GM21423 (cell line): ENCODE results near the gene GPR89B.
"Not testable (repeated sequence)": the region's sequence is repeated elsewhere in the genome, so short reads cannot be mapped to it uniquely, and the experiment has no call there.

Experiments
- ATAC-seq: cut with Tn5 transposase; IDR thresholded peaks from one replicate; pipeline ENCODE4 v1.9.1; 2021; ENCODE audit warnings: mild to moderate bottlenecking, moderate library complexity; ENCODE audit not compliant: unreplicated experiment

Gene GPR89B

GRCh38 chr1:147928236-147929132, at the start of gene GPR89B:
Gene GPR89B, plus strand, starts transcription at chr1:147928420. Its CDS starts 117 bp downstream, at chr1:147928537.
- peak; percentile 97 for ATAC-seq

- no peak for ATAC-seq
These were observed 48.3 kb upstream of the GPR89B start for GRCh38 chr1:147879911-147880310.

GRCh38 chr1:147882535-147882934, 45.7 kb upstream of the GPR89B start:
- no peak for ATAC-seq

- ATAC-seq, result no peak
These were observed 37.9 kb upstream of the GPR89B start for GRCh38 chr1:147890177-147890790.

GRCh38 chr1:147891088-147891487, 37.1 kb upstream of the GPR89B start:
- no peak for ATAC-seq

- ATAC-seq, result no peak
These were observed 36.0 kb upstream of the GPR89B start for GRCh38 chr1:147892216-147892615.

- ATAC-seq, result no peak
These were observed 35.4 kb upstream of the GPR89B start for GRCh38 chr1:147892731-147893214.

- ATAC-seq, result no peak
These were observed 33.1 kb upstream of the GPR89B start for GRCh38 chr1:147895123-147895522.

GRCh38 chr1:147897029-147897752, 31.0 kb upstream of the GPR89B start:
- ATAC-seq, result no peak

GRCh38 chr1:147897789-147898188, 30.4 kb upstream of the GPR89B start:
- no peak for ATAC-seq

- no peak for ATAC-seq
These were observed 25.9 kb upstream of the GPR89B start, which contains the start of gene GJA8 for GRCh38 chr1:147902253-147902845. Gene GJA8, plus strand, starts transcription at chr1:147902795. Its CDS starts 5,161 bp downstream, at chr1:147907956.

- no peak for ATAC-seq
These were observed 23.5 kb upstream of the GPR89B start for GRCh38 chr1:147904726-147905125.

GRCh38 chr1:147907786-147908509, 20.3 kb upstream of the GPR89B start:
- no peak for ATAC-seq

- ATAC-seq, result no peak
These were observed 15.7 kb upstream of the GPR89B start for GRCh38 chr1:147912553-147912952.

GRCh38 chr1:147913362-147913942, 14.8 kb upstream of the GPR89B start:
- no peak for ATAC-seq

GRCh38 chr1:147919896-147920295, 8.3 kb upstream of the GPR89B start:
- no peak for ATAC-seq

GRCh38 chr1:147924813-147925212, 3.4 kb upstream of the GPR89B start:
- no peak for ATAC-seq

- ATAC-seq, result not testable (repeated sequence)
These were observed 1.0 kb upstream of the GPR89B start for GRCh38 chr1:147927215-147927614.

- not testable (repeated sequence) for ATAC-seq
These were observed 531 bp upstream of the GPR89B start for GRCh38 chr1:147927689-147928088.

- not testable (repeated sequence) for ATAC-seq
These were observed 2.9 kb downstream of the GPR89B start for GRCh38 chr1:147931137-147931536.
